ENCODE data around the gene RPL39L. TPM values are rescaled to one million over a fixed set of nuclear protein-coding genes. Genes with fewer than 3 reads are reported as not detected.

RPL39L gene
- total and polyA plus RNA-seq, 10 of the 15 experiments (the other 5 are each of a cell fraction or from before 2014, with no cell fraction given), result 12.5 to 67.8 (median 31.3) TPM

DNA sequence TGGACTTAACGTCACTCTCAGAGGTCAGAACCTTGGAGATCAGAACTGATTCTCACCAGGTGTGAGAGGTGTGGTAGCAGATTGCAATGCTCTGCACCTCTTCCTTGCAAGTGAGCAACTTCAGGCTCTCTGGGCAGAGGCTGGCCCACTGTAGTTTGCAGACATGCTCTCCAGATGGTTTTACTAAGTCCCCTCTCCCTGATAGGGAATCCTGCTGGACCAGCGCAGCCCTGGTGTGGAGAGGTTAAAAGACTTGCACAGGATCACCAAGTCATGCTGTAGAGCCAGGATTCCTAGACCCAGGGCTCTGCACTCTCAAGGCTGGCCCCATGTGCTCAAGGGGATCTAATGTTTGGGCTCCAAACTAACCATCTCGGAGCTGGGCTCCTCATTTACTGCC, 62.2 kb downstream of the RPL39L start (continued):
- TF ChIP-seq EP300 (IDR thresholded peaks at IDR 0.05; ENCODE audit: borderline replicate concordance in 1 of 2, control insufficient read depth in 1 of 2, low read depth in 2 of 2, low read length in 2 of 2) (no peak), ZNF217 (IDR thresholded peaks at IDR 0.05) (no peak)

DNA sequence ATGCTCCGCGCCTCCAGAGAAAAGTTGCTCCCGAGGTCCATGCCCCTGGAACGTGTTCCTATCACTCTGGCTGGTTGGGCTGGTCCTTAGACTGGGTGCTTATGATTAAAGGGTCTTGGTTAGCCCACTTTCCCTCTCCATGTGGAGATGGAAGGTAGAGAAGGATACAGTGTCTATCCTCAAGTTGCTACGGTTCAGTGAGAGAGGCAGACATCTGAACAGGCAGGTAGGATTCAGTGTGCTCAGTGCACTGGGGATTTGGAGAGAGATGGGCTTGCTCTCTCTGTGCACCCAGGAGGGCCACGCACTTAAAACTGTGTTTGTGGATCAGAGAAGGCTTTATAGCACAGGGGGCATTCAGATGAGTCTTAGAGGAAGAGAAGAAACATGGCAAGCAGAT, 63.0 kb downstream of the RPL39L start:
- WGBS (ENCODE audit: insufficient coverage, insufficient replicate concordance, low lambda C conversion rate, missing lambda C conversion rate), result 98% methylated on average over 6 of the region's 6 CpGs
- Histone ChIP-seq H3K4me1 (ENCODE audit: control insufficient read depth, insufficient read depth, low read length) (no peaks in the 10 kb centered on the region), H4K20me1 (ENCODE audit: control insufficient read depth, insufficient read depth) (0 out of 2 replicates have a peak, but pooled peaks cover 3% of the 10 kb centered on the region), H3K9ac (ENCODE audit: control insufficient read depth, insufficient read depth, low read length) (no peak overlapping the region), H2AFZ (ENCODE audit: control insufficient read depth, low read depth, low read length) (no peak overlapping the region), H3K27me3 (replicated peaks in 1 of 2; ENCODE audit: control insufficient read depth in 2 of 2, insufficient read depth in 2 of 2, low read length in 1 of 2) (no peaks in the 10 kb centered on the region), H3K27ac (ENCODE audit: control insufficient read depth, insufficient read depth) (no peak overlapping the region), H3K9me3 (replicated peaks; ENCODE audit: control insufficient read depth, insufficient read depth, low read length) (no peaks in the 10 kb centered on the region; the same call in 2 of the 3 replicates), H3K4me3 (no peak overlapping the region), H3K36me3 (ENCODE audit: control insufficient read depth in 2 of 2, insufficient read depth in 2 of 2, low read length in 1 of 2) (peaks cover 35 to 53% of the 10 kb centered on the region in 2 experiments), H3K79me2 (ENCODE audit: control insufficient read depth, insufficient read depth, low read length) (no peaks in the 10 kb centered on the region), H3K4me2 (ENCODE audit: control insufficient read depth, insufficient read depth) (no peak overlapping the region)
- ChIA-PET SMC1A (ENCODE audit: uncharacterized antibody, unreplicated experiment) (no interaction called here), RAD21 (ENCODE audit: unreplicated experiment) (no interaction called here), CTCF (no interaction called here), POLR2A (no interaction called here)
- in situ Hi-C loops (cut with MboI), result no loop called here
- intact Hi-C loops (cut with micrococcal nuclease; ENCODE audit: unreplicated experiment), result no loop called here
- TSS peak; percentile 33 for BruUV-seq (replicated peaks)
- ATAC-seq (no peak), DNase-seq (ENCODE audit: low read depth, low spot score) (no peak), FAIRE-seq (no peak)
- TF ChIP-seq POLR2AphosphoS2 (IDR thresholded peaks at IDR 0.05; ENCODE audit: low read depth, low read length) (0 out of 2 replicates have a peak, but pooled peaks have one; percentile 27), PML (IDR thresholded peaks at IDR 0.05; ENCODE audit: low read length) (0 out of 2 replicates have a peak, but pooled peaks have one; percentile 11), JUND (IDR thresholded peaks at IDR 0.05; ENCODE audit: low read depth, low read length) (no peak), PAX8 (IDR thresholded peaks at IDR 0.05) (no peak), MTA3 (IDR thresholded peaks at IDR 0.05; ENCODE audit: borderline replicate concordance, low read length) (no peak), POLR2A (IDR thresholded peaks at IDR 0.05; ENCODE audit: low read depth, low read length) (peak; percentile 61; the same call in 1 of the 2 replicates), RFX5 (IDR thresholded peaks at IDR 0.05; ENCODE audit: low read depth, low read length) (no peak), PAX5 (IDR thresholded peaks at IDR 0.05; ENCODE audit: borderline replicate concordance, low read depth, low read length) (no peak), MYC (IDR thresholded peaks at IDR 0.05; ENCODE audit: insufficient read depth, insufficient read length, insufficient replicate concordance, low read length, severe bottlenecking) (no peak), EGR1 (IDR thresholded peaks at IDR 0.05; ENCODE audit: borderline replicate concordance in 1 of 2, low read depth in 2 of 2, low read length in 2 of 2) (no peak), SMAD1 (IDR thresholded peaks at IDR 0.05; ENCODE audit: low read depth, partially characterized antibody) (no peak), ASH2L (IDR thresholded peaks at IDR 0.05; ENCODE audit: borderline replicate concordance, low read depth) (no peak), CBX5 (IDR thresholded peaks at IDR 0.05; ENCODE audit: low read depth) (no peak)
- TF ChIP-seq, protein P1, sequence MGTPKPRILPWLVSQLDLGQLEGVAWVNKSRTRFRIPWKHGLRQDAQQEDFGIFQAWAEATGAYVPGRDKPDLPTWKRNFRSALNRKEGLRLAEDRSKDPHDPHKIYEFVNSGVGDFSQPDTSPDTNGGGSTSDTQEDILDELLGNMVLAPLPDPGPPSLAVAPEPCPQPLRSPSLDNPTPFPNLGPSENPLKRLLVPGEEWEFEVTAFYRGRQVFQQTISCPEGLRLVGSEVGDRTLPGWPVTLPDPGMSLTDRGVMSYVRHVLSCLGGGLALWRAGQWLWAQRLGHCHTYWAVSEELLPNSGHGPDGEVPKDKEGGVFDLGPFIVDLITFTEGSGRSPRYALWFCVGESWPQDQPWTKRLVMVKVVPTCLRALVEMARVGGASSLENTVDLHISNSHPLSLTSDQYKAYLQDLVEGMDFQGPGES (IDR thresholded peaks at IDR 0.05), result no peak
- TF ChIP-seq, protein P2, sequence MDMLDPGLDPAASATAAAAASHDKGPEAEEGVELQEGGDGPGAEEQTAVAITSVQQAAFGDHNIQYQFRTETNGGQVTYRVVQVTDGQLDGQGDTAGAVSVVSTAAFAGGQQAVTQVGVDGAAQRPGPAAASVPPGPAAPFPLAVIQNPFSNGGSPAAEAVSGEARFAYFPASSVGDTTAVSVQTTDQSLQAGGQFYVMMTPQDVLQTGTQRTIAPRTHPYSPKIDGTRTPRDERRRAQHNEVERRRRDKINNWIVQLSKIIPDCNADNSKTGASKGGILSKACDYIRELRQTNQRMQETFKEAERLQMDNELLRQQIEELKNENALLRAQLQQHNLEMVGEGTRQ (IDR thresholded peaks at IDR 0.05; ENCODE audit: borderline replicate concordance, low read depth, low read length), result no peak
- TF ChIP-seq, protein P3, sequence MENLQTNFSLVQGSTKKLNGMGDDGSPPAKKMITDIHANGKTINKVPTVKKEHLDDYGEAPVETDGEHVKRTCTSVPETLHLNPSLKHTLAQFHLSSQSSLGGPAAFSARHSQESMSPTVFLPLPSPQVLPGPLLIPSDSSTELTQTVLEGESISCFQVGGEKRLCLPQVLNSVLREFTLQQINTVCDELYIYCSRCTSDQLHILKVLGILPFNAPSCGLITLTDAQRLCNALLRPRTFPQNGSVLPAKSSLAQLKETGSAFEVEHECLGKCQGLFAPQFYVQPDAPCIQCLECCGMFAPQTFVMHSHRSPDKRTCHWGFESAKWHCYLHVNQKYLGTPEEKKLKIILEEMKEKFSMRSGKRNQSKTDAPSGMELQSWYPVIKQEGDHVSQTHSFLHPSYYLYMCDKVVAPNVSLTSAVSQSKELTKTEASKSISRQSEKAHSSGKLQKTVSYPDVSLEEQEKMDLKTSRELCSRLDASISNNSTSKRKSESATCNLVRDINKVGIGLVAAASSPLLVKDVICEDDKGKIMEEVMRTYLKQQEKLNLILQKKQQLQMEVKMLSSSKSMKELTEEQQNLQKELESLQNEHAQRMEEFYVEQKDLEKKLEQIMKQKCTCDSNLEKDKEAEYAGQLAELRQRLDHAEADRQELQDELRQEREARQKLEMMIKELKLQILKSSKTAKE (IDR thresholded peaks at IDR 0.05; ENCODE audit: low read depth, poor library complexity, severe bottlenecking), result no peak
- TF ChIP-seq, protein P4, sequence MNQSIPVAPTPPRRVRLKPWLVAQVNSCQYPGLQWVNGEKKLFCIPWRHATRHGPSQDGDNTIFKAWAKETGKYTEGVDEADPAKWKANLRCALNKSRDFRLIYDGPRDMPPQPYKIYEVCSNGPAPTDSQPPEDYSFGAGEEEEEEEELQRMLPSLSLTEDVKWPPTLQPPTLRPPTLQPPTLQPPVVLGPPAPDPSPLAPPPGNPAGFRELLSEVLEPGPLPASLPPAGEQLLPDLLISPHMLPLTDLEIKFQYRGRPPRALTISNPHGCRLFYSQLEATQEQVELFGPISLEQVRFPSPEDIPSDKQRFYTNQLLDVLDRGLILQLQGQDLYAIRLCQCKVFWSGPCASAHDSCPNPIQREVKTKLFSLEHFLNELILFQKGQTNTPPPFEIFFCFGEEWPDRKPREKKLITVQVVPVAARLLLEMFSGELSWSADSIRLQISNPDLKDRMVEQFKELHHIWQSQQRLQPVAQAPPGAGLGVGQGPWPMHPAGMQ (IDR thresholded peaks at IDR 0.05; ENCODE audit: borderline replicate concordance), result no peak

Data from GM12878 (cell line).